Stimulated activated CD4-positive, alpha-beta T cell treated with anti-CD3 and anti-CD28 coated beads, Interleukin-1b, Interleukin-23, amount 100 ng/mL, for 4 hours (primary cell): ENCODE data around the gene ACADS.

ENCODE experiments used
- DNase-seq, 2 donors: peaks; one replicate each; pipeline ENCODE4 v3.0.0-alpha.2; 2020; ENCODE audit warnings: low read depth in 2 of 2

ACADS gene

DNA sequence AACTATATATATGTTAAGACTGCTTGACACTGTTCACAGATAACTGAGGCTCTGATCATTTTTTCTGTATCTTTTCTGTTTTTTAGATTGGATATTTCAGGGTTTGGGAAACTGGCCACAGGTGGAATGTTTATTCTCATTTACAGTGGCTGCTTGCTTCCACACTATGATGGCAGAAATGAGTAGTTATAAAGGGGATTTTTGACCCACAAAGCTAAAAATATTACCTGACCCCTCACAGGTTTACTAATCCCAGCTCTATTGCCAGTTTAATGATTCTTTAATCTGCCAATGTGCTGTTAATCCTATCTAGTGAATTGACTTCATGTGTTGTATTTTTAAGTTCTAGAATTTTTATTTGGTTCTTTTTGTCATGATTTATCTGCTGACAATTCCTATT lies 29.6 kb downstream of the ACADS start:
- DNase-seq = no peak

DNA sequence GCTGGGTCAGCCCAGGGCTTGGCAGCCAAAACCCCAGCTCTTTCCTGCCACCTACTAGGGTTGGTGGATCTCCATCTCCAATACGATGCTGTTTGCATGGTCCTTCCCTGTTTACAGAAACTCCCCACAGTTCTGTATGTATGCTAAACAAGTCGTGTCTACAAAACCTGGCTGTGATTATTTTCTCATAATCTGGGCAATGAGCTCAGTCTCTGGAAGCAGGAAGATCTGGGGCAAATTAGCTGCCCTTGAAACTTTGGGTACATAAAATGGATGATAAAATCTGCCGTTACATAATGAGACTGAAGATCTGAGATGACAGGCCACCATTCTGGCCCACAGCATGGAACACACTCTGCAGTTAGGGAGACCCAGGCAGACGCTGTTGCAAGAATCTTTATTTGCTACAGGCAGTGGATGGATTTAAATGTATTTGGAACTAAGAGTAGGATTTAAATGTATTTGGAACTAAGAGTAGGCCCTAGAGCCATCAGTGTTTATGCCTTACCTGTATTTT lies 31.7 kb downstream of the ACADS start:
- DNase-seq = no peak

DNA sequence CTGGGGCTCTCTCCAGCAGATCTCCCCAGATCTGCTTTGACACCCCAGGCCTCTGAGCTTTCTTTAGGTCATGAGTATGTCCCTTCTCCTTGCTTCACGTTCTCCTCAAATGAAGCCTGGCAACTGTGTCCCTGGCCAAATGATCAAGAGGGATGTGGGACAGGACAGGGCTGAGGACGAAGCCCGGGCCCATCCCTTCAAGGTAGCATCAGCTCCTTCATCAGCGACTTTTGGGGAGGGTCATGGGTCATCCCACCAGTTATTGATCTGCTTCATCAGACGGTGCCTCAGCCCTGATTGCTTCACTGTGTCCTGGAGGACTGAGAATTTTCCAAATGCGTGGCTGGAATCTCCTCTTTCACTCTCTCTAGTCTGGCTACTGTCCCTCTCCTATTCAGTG lies 32.3 kb downstream of the ACADS start:
- no peak for DNase-seq

DNA sequence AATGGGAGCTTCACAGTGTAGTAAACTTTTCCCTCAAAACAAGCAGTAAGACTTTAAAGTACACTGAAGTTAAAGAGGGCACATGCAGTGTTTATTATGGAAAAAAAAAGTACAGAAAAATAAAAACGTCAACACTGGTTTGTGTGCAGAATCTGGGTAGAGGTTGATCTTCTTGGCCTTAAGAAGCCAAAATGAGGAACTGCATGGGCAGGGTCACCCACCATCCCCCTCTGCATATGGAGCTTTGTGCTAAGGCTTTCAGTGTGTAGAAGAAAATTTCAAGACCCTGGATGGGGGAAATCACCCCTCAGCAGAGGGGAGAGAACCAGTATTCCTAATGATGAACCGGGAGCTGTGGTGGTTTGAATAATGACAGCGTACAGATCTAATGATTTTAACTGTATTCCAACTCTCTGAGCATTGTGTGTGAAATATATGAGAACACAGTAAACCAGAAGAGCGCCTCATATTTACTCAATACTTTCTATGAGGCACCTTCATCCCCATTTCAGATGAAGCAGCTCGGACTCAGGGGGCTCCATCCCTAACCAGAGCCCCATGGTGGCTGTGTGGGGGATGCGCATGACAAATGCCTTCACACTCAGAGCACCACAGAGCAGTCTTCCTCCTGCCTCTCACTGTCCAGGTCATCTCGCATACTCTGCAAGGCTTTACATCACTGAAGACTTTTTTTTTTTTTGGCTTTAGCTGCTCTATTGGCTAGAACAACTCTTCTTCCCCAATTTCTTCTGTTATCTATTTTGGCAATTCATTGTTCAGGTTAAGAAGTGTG lies 33.4 kb downstream of the ACADS start:
- DNase-seq = no peak

DNA sequence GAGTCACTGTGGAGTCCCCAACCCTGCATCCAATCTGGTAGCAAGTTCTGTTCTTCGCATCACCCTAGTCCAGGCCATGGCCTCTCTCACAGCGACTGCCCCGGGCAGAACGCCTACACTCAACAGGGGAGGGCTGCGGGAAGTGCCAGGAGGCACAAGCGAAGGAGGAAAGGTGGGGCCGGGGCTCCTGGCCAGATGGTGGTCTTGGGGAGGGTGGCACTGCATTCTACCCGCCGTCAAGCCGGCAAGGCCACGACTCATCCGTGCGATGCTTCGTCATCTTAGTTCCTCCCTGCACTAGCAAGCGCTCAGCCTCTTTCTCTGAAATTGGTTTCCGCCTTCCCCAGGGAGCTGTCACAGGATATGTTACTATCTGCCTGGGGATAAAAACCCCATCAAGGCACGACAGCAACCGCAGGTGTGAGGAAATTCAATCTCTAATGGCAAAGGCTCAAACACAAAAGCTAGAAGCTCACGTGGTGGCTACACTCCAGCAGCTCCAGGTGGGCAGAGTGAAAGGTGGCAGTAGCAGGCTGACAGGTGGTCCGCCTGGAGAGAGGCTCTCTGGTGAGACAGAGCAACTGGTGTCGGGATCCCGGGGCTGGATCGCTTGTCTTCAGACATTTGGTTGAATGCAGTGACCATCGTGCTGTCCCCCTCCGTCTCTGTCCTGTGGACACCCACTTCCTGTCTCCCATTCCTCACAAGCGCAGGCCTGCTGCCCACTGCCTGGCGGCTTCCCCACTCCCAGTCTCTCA lies 34.1 kb downstream of the ACADS start:
- DNase-seq = no peak

DNA sequence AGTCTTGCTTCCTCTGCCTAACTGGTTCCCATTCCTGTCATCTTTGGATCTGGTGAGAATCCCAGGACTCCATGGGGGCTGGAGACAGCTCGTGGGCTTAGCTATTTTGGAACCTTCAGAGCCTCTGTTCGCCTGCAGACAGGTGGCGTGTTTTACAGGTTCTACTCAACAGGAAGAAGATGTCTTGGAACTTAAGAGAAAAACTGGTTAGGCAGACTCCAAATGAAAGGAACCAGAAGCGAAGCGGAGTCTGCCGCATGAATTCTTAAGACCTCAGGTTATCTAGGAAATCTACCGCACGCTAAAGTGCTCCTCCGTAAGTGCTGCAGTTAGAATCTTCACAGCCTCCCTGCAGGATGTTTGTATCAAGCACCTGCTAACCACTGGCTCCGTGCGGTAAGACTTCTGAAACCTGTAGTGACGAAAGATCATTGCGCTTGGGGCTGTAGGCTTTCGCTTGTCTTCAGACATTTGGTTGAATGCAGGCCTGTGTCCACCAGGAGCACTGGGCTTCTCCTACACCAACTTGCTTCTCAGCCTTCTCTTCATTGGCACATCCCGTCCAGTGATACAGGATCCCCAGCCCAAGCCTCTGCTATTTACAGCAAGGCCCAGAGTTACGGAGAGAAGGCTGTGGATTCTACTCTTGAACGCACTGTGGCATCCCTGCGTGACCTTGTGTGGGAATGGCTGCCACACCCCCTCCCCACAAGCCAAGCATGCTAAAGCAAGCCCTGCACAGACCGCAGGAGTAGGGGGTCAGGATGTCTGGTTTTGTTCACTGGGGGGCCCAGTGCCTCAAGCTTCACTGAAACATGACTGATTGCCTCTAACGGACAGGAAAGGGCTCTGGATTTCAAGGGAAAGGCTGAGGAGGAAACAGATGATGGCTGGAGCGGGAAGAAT lies 35.0 kb downstream of the ACADS start:
- no peak for DNase-seq

DNA sequence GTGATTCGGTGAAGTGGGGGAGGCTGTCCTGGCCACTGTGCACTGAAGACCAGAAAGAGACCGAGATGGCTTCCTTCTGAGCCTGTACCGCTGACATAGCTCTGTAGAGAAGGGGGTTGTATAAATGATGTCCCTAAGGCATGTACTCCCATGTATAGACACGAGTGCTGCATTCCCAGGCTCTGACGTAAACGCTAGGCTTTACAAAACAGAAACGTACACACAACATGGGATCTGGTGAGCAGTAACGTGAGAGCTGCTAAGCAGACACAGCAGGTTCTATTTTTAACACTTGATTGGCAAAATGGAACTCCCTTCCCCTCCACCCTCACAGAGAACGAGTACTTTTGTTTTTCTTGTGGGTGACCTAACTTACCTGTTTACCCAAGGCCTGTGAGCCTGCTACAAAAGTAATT lies 35.9 kb downstream of the ACADS start:
- no peak for DNase-seq

DNA sequence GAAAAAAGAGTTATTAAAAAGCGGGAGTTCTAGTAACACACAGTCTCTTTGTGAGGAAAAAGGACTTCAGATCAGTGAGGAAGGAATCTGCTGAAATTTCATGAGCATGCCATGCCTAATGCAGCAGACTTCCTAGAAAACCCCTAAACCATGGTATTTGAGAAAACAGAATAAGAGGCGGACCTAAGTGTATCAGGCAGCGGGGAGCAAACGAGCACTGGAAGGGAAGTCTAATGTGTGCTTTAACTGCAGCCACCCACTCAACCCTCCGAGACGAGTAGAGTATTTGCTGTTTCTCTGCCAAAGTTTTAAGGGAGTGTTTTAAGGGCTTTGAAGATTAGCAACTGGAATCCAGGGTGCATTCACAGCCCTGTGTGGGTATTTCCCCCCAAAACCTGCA lies 36.5 kb downstream of the ACADS start:
- DNase-seq = no peak

DNA sequence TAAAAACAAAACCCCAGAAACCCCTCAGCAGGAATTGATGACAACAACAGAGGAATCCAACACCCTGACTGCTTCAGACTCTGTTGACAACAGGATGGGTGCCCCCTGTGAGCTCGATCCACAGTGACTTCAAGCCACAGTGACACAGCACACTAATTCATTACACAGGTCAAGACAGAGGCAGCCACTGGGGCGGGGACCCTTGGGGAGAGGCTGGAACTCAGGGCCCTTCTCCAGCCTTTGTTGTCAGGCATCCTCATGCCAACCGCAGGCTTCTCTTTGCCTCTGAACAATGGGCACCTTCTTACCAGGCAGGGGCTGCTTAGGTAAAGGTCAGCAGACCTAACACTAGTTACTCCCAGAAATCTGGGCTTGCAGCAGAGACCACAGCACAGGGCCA lies 37.6 kb downstream of the ACADS start:
- DNase-seq = no peak

DNA sequence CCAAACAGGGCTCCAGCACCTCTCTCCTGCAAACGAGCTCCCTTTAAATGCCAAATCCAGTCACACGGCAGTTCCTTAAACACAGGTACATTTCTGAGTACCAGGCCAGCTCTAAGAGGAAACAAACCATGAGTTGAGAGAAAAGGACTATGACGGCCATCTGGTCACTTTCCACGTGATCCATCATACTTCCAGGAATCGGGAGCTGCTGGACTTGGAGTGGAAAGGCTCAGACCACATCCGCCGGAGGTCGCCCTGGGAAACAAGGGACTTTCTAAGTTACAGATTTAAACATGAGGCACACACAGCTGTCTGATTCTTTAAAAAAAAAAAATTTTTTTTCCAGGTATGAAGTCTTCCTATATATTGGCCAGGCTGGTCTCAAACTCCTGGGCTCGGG lies 39.2 kb downstream of the ACADS start:
- no peak for DNase-seq

DNA sequence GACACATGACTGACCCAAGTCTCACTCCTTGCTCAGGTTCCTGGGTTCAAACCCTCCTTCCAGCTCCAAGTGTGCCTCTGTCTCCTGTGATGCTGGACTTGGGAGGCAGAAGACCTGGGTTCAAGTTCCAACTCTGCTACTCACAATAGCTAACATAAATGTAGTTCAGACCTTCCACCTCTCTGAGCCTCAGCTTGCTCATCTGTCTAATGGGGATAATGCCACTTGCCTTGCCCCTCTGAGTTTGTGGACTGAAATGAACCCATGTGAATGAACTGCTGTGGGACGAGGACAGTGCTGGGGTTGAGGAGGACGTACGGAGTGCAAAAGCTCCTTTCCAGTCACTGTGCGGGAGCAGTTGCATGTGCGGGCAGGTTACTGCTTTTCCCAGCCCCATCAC lies 40.9 kb downstream of the ACADS start:
- no peak for DNase-seq

DNA sequence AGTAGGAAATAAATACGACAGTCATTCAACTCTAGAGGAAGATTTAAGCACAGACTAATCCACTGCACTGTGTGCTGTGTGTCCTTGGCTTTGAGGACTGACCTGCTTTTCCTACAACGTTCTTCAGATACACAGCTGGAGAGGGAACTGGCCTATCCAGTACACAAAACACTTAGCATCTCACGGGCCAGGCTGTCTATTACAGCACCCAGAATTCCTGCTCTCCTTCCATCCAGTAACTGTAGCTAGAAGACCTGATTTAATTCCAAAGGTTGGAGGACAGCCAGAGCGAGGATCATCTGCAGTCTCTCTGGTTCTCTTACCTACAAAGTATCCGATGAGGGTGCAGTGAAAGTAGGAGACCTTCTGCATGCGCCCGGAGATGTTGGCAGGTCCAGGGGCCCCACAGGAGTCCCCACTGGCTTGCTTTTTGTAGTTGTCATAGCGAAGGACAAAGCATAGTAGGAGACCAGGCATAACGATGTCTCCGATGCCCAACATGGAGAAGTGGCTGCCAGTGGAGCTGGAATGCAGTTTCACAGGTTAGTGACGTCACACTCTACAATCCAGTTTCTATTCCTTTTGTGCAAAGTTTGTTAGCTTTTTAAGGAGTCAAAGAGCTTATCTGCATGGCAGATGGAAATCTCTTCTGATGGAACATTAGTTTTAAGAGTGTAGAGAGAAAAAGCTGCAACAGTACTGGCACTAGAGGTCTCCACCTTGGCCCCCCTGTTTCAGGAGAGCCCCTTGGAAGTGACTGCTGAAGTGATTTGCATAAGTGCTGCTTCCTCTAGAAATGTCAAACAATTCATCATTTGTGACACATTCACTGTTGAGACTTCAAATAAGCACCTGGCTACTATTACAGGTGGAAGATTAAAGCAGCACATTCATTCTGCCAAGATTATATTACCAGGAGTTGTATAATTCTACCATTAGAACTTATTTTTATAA lies 41.7 kb downstream of the ACADS start:
- DNase-seq = no peak

DNA sequence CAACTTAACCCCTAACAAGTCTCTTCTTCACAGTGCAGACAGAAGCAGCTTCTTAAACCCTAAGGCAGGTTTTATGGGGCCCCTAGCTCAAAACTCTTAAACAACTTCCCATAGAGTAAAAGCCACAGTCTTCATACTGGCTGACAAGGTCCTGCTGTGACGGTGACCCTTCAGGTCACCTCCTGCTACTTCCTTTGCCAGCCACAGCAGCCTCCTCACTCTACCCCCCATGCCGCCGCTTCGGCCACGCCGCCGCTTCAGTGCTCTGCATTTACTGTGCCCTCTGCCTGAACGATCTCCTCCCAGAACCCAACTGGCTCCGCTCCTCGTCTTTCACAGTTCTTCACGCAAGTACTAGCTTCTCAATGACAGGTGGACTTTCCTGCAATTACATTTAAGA lies 45.5 kb downstream of the ACADS start:
- no peak for DNase-seq

DNA sequence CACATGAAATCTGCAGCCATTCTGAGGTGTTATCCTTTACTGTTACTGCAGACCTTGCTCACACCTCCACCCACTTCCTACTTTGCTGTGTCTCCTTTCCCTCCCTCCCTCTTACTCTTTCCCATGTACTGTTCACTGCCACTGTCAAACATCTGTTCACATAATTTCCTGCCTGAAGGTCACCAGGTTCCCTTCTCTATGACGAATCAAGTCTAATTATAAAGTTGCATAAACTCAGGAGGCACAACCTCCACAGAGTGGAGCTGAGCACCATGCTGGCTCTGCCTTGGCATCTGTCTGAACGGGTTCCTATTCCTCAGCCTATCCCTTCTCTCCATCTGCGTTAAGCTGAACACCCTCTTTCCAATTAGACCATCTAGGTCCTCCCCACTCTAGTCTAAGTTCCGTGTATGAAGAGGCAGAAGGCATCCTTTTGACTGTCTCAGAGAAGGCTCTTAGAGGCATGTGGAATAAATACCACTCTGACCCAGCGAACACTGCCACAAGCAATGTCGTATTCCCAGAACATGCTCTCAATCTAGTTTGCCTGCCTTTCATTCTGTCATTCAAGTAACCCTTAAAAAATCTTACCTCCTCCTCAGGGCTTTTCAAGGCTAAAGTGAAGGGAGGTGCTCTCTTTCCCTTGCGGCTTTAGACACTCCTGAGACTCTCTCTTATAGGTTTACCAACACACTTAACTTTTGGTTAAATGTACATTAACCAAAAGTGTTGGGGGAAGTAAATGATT lies 48.7 kb downstream of the ACADS start:
- DNase-seq = no peak

DNA sequence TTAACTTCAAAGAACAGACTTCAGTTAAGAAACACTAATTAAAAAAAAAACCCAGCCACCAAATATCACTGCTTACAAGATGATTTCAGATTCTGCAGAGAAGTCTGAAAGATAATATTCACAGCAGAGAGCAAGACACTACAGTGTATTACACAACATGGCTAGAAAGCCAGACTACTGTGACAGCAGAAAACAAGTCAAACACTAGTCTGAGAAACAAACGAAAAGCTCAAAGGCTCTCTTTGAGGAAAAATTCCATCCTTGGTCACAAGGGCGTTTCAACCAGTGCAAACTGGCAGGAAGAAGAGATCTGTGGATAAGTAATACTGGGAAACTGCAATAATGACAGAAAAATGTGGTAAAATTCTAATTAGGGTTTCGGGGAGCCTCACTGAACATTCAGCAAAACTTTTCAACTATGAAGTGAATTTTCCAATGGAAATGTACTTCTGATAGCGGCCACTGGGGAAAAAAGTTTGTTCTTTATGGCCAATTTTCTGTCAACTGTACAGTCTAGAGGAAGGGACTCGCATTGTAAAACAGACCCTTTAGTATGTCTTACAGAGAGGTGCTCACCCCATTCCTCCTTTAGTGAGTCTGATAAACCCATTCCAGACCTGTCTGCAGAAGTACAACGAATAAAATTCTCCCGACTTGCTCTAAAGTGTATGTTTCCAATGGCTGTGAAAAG lies 50.4 kb downstream of the ACADS start:
- no peak for DNase-seq

DNA sequence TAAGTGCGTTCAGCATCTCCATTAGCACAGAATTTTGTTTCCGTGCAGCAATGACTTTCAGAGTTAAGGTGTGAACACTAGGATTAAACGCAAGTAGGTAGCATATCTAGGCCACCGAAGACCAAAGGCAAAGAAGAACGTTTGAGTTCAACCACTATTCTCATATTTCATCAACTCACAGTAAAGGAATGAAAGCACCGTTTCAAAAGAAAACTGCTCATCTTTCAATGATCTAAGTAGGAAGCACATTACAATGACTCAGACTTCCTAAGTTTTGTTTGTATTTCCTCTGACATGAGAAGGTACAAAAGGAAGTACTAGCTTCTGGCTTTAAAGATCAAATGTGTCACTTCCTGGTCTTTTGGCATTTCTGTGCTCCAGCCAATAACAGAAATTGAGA lies 57.6 kb downstream of the ACADS start:
- DNase-seq = no peak

DNA sequence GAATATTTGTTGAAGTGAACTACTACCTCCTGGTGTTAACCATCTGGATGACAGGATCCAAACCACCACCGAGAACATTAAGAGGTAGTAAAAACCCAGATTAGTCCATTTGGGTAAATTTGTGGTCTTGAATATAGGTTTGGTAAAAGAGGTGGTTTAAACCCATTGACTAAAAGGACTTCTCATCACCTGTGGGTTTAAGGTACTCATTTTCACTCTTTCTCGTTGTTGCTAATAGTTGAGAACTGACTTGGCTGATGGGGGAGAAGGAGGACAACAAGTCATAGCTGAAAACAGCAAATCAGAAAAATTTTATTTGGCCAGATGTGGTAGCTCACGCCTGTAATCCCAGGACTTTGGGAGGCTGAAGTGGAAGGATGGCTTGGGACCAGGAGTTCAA lies 59.2 kb downstream of the ACADS start:
- no peak for DNase-seq

DNA sequence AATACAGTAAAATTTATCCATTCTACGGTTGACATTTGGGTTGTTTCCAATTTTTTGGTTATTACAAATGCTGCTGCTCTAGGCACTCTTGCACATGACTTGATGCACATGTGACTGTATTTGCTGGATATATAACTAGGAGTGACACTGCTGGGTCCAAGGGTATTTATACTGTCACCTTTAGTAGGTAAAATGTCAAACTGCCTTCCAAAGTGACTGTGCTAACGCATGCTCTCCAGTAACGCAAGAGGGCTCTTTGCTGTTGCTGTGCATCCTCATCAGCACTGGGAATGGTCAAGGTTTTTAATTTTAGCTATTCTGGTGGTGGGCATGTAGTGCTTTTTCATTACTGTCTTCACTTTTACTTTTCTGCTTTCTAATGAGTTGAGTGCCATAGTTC lies 62.3 kb downstream of the ACADS start:
- no peak for DNase-seq
